CD14-positive monocyte (primary cell): ENCODE measurements around the gene IL21R. TPM values are rescaled to one million over a fixed set of nuclear protein-coding genes. Genes with fewer than 3 reads are reported as not detected.

Experiments
- DNase-seq, 3 donors: peaks; one replicate each; pipeline ENCODE4 v3.0.0-alpha.2; 2011 to 2022
- H2AFZ ChIP-seq: 2 replicates; pipeline ENCODE4 v1.6.0; 2012; ENCODE audit warnings: mild to moderate bottlenecking, low read depth, low read length, inconsistent platforms; ENCODE audit not compliant: insufficient read depth, poor library complexity, severe bottlenecking
- H3K27ac ChIP-seq, 2 donors: 1 replicate in 1 of 2; 2 replicates in 1 of 2; pipeline ENCODE4 v1.5.1; 2012 to 2013; ENCODE audit warnings: low read length in 2 of 2, control low read depth in 1 of 2, inconsistent platforms in 1 of 2, low read depth in 1 of 2, mild to moderate bottlenecking in 1 of 2
- H3K27me3 ChIP-seq, 2 donors: one replicate each; pipeline versions ENCODE4 v1.6.0 to v1.6.1; 2011 to 2013; ENCODE audit warnings: low read length in 2 of 2; ENCODE audit not compliant: control insufficient read depth in 2 of 2, insufficient read depth in 2 of 2
- H3K36me3 ChIP-seq, 2 donors: replicated peaks in 1 of 2; 1 replicate in 1 of 2; 2 replicates in 1 of 2; pipeline versions ENCODE4 v1.5.1 to v1.6.1; 2012 to 2013; ENCODE audit warnings: low read length in 2 of 2, control low read depth in 1 of 2, inconsistent platforms in 1 of 2, mild to moderate bottlenecking in 1 of 2; ENCODE audit not compliant: insufficient read depth in 2 of 2, control insufficient read depth in 1 of 2
- H3K4me1 ChIP-seq, 2 donors: 1 replicate in 1 of 2; 2 replicates in 1 of 2; pipeline versions ENCODE4 v1.5.1 to v1.6.1; 2012 to 2013; ENCODE audit warnings: low read length in 2 of 2, control low read depth in 1 of 2, inconsistent platforms in 1 of 2, mild to moderate bottlenecking in 1 of 2, moderate library complexity in 1 of 2; ENCODE audit not compliant: insufficient read depth in 2 of 2, control insufficient read depth in 1 of 2
- H3K4me2 ChIP-seq: replicated peaks from 2 replicates; pipeline ENCODE3; 2012; ENCODE audit warnings: low read length, moderate library complexity, mild to moderate bottlenecking; ENCODE audit not compliant: poor library complexity, severe bottlenecking; ENCODE audit errors: extremely low read depth
- H3K4me3 ChIP-seq, 3 experiments: fragments of 200-600 bp in 1 of 3; sonication (generic) in 1 of 3; replicated peaks in 1 of 3; 1 replicate in 2 of 3; 2 replicates in 1 of 3; pipeline ENCODE4 v1.5.1; 2011 to 2013; ENCODE audit warnings: low read length in 3 of 3, mild to moderate bottlenecking in 3 of 3, control low read depth in 2 of 3, low read depth in 2 of 3, inconsistent platforms in 1 of 3, moderate library complexity in 1 of 3
- H3K79me2 ChIP-seq: 2 replicates; pipeline ENCODE4 v1.6.0; 2012; ENCODE audit warnings: mild to moderate bottlenecking, control low read depth, inconsistent platforms, low read length, moderate library complexity; ENCODE audit not compliant: insufficient read depth
- H3K9ac ChIP-seq: 2 replicates; pipeline ENCODE4 v1.6.0; 2017; ENCODE audit warnings: low read length, mild to moderate bottlenecking; ENCODE audit not compliant: insufficient read depth, poor library complexity, severe bottlenecking
- H3K9me3 ChIP-seq, 2 donors: replicated peaks in 1 of 2; 1 replicate in 1 of 2; 2 replicates in 1 of 2; pipeline versions ENCODE4 v1.5.1 to v1.6.1; 2012 to 2013; ENCODE audit warnings: low read length in 2 of 2, control low read depth in 1 of 2; ENCODE audit not compliant: control insufficient read depth in 1 of 2, insufficient read depth in 1 of 2
- H4K20me1 ChIP-seq: 2 replicates; pipeline ENCODE4 v1.6.0; 2012; ENCODE audit warnings: mild to moderate bottlenecking, low read length, control low read depth, moderate library complexity; ENCODE audit not compliant: insufficient read depth
- H3K27ac Mint-ChIP-seq, 7 donors: one replicate each; pipeline ENCODE4 v1.8.0; 2020; ENCODE audit warnings: mild to moderate bottlenecking in 7 of 7, mixed read lengths in 7 of 7, moderate library complexity in 6 of 7, inconsistent platforms in 2 of 7
- H3K27me3 Mint-ChIP-seq, 3 donors: one replicate each; pipeline ENCODE4 v1.8.0; 2021 to 2022; ENCODE audit warnings: low read depth in 3 of 3, mild to moderate bottlenecking in 3 of 3, mixed read lengths in 3 of 3, moderate library complexity in 3 of 3, inconsistent platforms in 1 of 3
- H3K36me3 Mint-ChIP-seq, 2 donors: one replicate each; pipeline ENCODE4 v1.8.0; 2020; ENCODE audit warnings: mixed read lengths in 2 of 2, inconsistent platforms in 1 of 2, mild to moderate bottlenecking in 1 of 2
- H3K4me1 Mint-ChIP-seq: one replicate; pipeline ENCODE4 v1.8.0; 2020; ENCODE audit warnings: mild to moderate bottlenecking, mixed read lengths
- H3K4me3 Mint-ChIP-seq, 2 donors: one replicate each; pipeline ENCODE4 v1.8.0; 2020; ENCODE audit warnings: mild to moderate bottlenecking in 2 of 2, mixed read lengths in 2 of 2, moderate library complexity in 1 of 2
- H3K9me3 Mint-ChIP-seq, 7 donors: one replicate each; pipeline ENCODE4 v1.8.0; 2020 to 2022; ENCODE audit warnings: mixed read lengths in 7 of 7, mild to moderate bottlenecking in 6 of 7, moderate library complexity in 6 of 7, inconsistent platforms in 2 of 7
- CTCF ChIP-seq: fragments of 200-600 bp; IDR thresholded peaks from one replicate; pipeline ENCODE4 v1.8.0; 2022; ENCODE audit warnings: antibody characterized with exemption, mild to moderate bottlenecking
- WGBS: methylation state at CpG from one replicate; pipeline ENCODE4 v1.1.5; 2013; ENCODE audit warnings: missing lambda C conversion rate; ENCODE audit not compliant: insufficient coverage; 5-methylcytosine and 5-hydroxymethylcytosine counted together
- intact Hi-C, 2 donors: fragments of 100-400 bp; cut with micrococcal nuclease; formaldehyde crosslinking; loops; one replicate each; pipeline versions ENCODE4 v1.15.0 to v1.15.1; 2023
- polyA plus RNA-seq, 3 donors: library from polyadenylated mRNA; depleted of rRNA in 1 of 3; unstranded in 2 of 3; stranded (reverse) in 1 of 3; fragments of 300-500 nt in 2 of 3; fragments of >200 nt in 1 of 3; fragmentation: Illumina TruSeq in 2 of 3; gene quantifications; 1 replicate in 2 of 3; 2 replicates in 1 of 3; pipeline ENCODE4 v1.2.3, GENCODE V29; 2012 to 2021

Gene IL21R
- polyA plus RNA-seq, 3 donors, result 1.0 to 1.7 (median 1.4) TPM

GRCh38 chr16:27374221-27374803, 27.7 kb upstream of the IL21R start:
- H3K4me1 Mint-ChIP-seq, result peaks cover 25% of the 10 kb centered on the region
- H3K27ac Mint-ChIP-seq, result no peak overlapping the region
- Histone ChIP-seq H3K9ac (peak overlapping the region; percentile 19), H3K4me3 (peak overlapping the region in 1 of 3 experiments; percentile 58), H4K20me1 (no peaks in the 10 kb centered on the region), H3K27me3 (no peaks in the 10 kb centered on the region), H3K36me3 (no peaks in the 10 kb centered on the region), H3K27ac (peak overlapping the region; percentile 84 to 87), H3K79me2 (no peaks in the 10 kb centered on the region), H3K4me1 (peaks cover 60 to 66% of the 10 kb centered on the region in 2 donors), H2AFZ (peak overlapping the region; percentile 77), H3K9me3 (peaks cover 12% of the 10 kb centered on the region in 2 donors), H3K4me2 (peak overlapping the region; percentile 65)
- no peaks in the 10 kb centered on the region for H3K36me3 Mint-ChIP-seq
- TF ChIP-seq CTCF, result no peak
- peak in 2 of 3 donors; percentile 63 for DNase-seq
- peaks cover 0 to 5% (median 5%) of the 10 kb centered on the region in 3 donors for H3K27me3 Mint-ChIP-seq
- 20% methylated on average over 5 of the region's 8 CpGs for WGBS
- H3K4me3 Mint-ChIP-seq, result no peak overlapping the region
- peaks cover 9 to 19% (median 13%) of the 10 kb centered on the region in 7 donors for H3K9me3 Mint-ChIP-seq
- intact Hi-C loops, result loop anchor here in 1 of 2 donors (5.0 kb wide), 1 partner anchor 197 kb away; no protein-coding TSS in a partner anchor

- Histone ChIP-seq H3K4me2 (peak overlapping the region; percentile 65), H3K27ac (peak overlapping the region; percentile 84 to 87), H3K9me3 (peaks cover 9 to 10% of the 10 kb centered on the region in 2 donors), H2AFZ (peak overlapping the region; percentile 77), H3K9ac (peak overlapping the region; percentile 19), H3K4me3 (peak overlapping the region in 2 of 3 experiments; percentile 13 to 58), H4K20me1 (no peaks in the 10 kb centered on the region), H3K79me2 (no peaks in the 10 kb centered on the region), H3K27me3 (no peaks in the 10 kb centered on the region), H3K36me3 (no peaks in the 10 kb centered on the region), H3K4me1 (peaks cover 63 to 69% of the 10 kb centered on the region in 2 donors)
- WGBS, result 0% methylated on average over 8 of the region's 9 CpGs
- TF ChIP-seq CTCF, result peak; percentile 51
- Mint-ChIP-seq H3K27ac (no peak overlapping the region), H3K27me3 (peaks cover 0 to 6% (median 5%) of the 10 kb centered on the region in 3 donors), H3K4me3 (no peak overlapping the region), H3K36me3 (no peaks in the 10 kb centered on the region), H3K9me3 (peaks cover 6 to 15% (median 10%) of the 10 kb centered on the region in 7 donors), H3K4me1 (peaks cover 27% of the 10 kb centered on the region)
- peak; percentile 53 to 76 (median 70) for DNase-seq
- intact Hi-C loops, result loop anchor here in 1 of 2 donors (5.0 kb wide), 1 partner anchor 198 kb away; no protein-coding TSS in a partner anchor
Measured at GRCh38 chr16:27374804-27375425, 27.1 kb upstream of the IL21R start.
